KG1 (cell line): Measurements from ENCODE around the gene LVRN.

Source experiments
- DNase-seq: peaks from one replicate; lab custom pipeline; 2025; lab: John Stamatoyannopoulos, UW

The LVRN gene

DNA sequence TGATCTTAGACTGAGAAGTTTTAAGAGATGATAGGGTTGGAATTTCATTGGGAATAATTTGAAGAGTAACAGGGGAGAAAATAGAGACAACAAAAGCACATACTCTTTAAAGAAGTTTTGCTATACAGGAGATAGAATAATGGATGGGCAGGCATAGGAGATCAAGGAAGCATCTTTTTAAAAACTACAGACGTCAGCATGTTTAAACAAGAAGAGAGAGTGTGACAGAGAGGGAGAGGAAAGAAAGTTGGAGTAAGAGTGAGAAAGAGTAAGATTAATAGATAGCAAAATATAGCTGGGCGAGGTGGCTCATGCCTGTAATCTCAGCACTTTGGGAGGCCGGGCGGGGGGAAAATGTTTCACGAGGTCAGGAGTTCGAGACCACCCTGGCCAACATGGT, 5.3 kb upstream of the LVRN start:
- no peak for DNase-seq

DNA sequence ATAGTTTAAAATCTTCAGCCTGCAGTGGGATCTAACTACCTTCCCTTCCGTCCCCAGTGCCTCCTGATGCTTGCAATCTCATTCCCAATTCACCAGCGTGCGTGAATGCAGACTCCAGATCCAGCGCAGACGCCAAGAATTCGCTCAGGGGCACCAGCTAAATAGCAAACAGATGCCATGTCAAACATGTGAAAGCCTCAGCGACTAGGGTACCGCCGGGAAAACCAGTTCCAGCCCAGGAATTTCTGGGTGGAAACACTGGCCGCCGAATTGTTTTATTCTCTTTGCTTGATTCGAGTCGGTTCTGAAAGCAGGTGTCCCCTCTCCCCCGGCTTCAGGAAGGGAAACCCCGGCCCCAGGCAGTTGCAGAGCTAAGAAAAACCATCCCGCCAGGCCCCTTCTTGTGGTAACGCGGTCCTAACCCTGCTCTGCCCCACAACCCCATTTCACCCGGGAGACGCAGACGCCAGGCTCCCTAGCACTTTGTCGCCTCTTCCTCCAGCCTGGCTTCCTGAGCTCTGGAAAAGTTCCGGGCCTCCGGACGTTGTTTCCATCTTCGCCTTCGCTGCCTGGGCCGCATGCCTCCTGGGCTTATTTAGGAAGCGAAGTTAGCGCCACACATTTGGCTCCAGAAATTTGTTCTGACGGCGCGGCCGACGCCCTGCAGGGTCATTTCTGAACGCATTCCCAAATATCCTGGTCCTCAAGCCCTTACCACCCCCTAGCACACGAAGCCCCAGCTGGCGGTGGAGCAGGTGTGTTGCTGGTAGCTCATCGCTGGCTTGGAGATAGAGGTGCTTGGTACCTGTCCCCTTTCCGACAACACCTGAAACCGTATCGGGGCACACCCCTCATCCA, 665 bp upstream of the LVRN start:
- no peak for DNase-seq

DNA sequence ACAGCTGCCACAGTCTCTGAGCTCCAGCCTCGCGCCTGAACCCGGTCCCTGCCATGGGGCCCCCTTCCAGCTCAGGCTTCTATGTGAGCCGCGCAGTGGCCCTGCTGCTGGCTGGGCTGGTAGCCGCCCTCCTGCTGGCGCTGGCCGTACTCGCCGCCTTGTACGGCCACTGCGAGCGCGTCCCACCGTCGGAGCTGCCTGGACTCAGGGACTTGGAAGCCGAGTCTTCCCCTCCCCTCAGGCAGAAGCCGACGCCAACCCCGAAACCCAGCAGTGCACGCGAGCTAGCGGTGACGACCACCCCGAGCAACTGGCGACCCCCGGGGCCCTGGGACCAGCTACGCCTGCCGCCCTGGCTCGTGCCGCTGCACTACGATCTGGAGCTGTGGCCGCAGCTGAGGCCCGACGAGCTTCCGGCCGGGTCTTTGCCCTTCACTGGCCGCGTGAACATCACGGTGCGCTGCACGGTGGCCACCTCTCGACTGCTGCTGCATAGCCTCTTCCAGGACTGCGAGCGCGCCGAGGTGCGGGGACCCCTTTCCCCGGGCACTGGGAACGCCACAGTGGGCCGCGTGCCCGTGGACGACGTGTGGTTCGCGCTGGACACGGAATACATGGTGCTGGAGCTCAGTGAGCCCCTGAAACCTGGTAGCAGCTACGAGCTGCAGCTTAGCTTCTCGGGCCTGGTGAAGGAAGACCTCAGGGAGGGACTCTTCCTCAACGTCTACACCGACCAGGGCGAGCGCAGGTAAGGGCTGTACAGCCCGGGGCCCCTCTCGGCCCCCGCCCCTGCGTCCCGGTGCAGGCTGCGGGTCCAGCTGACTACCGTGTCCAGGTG, 509 bp downstream of the LVRN start:
- no peak for DNase-seq

DNA sequence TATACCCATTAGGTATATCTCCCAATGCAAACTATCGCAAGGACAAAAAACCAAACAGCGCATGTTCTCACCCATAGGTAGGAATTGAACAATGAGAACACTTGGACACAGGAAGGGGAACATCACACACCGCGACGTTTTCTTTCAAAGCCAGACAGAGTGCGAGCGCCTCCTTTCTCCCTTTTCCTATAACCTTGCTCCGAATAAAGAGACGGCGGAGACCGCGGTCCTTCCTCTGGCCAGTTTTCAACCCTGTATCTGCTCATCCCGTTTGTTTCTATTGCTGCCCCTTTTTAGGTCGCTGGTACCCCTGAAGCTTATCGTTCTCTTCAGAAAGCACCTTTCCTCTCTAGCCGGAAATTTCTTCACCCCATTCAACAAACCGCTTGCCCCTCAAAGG, 1.3 kb downstream of the LVRN start:
- DNase-seq, result no peak

DNA sequence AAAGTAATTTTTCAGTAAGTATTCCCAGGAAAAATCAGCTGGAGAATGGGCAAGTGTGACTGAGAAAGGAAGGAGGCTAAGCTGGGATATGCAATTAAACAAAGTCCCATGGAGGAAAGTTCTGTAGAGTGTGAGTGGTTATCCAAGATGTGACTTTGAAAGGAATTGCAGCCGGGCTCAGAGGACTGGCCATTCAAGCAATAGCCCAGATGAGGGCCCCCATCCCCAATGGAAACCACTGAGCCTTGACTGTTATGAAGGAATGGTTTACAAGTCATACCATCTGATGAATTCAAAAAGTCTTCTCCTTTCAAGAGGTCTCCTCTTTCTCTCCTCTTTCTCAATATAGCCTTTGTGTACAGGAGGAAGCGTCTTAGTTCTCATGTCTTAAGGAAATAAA, 6.5 kb downstream of the LVRN start:
- DNase-seq, result no peak

DNA sequence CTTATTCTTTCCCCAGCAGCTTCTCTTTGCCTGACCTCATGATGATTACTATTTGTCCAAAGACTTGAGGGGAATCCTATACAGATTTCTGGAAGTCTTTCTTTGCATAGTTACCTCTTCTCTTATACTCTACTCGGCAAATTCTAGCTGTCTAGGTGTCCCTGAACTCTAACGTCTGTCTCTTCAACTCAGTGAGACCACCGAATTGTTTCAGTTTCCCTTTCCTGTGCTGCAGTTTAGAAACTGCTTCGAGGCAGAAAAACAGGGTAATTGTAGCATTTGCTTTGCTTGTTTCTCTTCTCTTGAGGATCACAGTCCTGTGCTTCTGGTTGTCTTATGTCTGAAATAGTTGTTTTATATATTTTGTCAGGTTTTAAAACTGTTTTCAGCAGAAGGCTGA, 14.8 kb downstream of the LVRN start:
- no peak for DNase-seq

DNA sequence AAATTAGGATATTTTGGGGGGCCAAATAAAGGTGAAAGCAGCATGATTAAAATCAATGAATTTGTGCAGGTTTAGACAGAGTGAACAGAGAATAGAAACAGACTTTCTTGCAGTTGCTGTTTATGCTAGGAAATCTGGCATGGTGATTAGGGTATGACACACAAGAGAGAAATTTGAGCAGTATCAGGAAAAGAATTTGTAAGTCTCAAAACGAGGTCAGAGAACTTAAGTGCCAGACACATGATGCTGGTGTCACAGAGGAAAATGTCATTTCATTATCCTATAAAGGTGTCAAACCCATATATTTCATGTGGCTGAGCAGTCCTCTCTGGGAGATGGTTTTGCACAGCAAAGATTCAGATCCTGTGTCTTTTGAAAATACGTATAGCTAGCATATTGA, 15.7 kb downstream of the LVRN start:
- no peak for DNase-seq

DNA sequence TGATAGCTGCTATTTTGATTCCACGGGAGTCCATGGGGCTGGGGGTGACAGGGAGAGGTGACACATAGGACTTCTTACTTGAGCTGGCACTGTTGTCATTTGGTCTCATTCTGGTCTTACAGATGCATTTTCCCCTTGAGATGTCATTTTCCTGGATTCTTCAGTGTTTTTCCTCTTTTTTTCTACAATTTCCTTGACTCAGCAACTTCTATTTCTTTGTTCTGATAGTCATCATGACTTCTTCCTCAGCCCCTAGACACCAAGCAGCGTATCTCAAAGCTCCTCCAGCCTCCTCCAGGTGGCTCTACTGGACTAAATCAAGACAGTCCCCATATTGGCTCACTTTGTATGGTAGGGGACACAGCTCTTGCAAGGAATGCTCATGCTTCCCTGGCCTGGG, 16.5 kb downstream of the LVRN start:
- no peak for DNase-seq

DNA sequence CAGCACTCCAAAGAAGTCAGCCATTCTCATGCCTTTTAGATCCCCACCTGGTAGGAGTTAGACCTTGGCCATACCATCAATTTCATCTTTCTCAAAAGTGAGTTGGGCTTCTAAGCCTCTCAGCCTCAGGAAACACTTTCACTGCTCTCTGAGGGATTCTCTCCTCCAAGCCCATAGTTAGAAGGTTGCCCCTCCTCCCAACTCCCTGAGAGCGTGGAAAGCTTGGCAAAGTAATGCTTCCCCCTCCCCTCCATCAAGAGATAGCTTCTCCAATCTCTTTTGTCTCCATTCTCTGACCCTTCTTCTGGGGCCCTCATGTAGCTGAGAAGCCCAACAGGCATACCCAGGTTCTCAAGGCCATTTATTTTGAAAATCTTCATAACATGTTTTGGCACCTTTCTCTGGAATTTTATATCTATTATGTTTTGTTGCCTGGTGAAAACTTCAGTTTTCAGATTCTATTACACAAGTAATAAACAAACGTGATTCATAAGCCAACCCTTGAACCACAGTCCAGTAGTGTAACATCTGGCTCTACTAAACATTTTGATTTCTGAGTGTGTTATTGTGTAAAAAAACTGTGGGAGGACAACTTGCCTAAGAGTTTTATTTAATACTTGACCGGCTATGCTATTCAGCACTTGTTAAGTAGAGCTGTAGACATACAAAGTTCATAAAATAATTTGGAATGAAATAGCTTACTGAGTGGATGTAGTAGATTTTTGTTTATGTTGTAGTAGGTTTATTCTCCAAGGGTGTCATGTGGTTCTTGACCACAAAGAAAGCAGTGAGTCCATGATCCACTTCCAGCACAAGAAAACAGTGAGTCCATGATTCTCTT, 17.1 kb downstream of the LVRN start:
- DNase-seq, result no peak

DNA sequence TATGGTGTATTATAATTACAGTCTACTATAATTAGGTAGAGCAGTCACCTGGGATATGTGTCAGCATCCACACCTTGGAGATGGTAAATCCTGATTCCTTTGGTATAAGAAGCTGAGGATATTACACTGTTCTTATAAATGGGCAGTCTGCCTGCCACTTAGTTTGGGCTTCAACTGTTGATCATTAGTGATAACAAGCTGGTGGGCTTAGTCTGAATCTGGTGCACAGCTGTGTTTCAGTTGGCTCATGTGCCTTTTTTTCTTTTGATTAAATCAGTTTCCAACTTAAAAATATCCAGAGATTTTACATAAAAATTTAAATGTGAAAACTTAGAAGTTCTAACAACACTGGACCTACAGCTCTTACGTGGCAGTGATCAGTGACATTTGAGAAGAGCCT, 21.2 kb downstream of the LVRN start:
- no peak for DNase-seq

DNA sequence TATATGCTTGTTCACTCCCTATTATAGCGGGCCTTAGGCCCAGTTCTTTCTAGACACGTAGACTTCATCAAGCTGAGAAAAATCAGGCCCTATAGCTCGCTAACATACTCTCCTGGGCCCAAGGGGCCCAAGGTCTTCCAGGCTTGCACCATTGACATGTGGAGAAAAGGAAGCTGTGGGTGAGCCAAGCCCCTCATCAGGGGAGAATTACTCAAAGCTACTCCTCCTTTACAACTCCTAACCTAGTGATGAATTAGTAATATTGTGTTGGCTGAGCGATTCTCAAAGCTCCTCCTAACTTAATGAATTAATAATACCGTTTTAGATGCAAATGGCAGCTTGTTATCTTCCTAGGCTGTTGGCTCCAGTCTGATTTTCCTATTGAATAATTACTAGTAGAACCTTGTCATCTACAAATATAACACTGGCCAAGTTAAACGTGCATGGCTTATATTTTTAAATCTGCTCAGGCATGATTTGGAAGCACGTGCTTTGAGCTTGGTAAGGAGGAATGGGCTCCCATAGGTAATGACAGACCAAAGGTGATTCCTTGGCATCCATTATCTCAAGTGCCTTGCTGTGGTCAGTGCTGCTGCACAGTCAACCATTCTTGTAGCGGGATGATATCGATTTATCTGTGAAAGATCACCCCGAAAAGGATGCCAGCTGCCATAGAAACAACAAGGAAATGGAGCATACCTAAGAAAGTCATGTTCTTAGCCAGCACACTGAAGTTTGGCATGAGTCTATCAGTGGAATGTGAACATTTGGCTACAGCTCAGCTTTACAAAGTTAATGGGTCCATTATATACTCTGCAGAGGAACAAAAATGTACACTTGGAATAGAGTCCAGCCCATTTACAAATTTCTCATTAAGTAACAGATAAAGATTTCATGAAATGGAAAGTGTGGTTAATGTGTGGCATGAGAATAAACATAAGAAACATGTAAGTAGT, 23.8 kb downstream of the LVRN start:
- no peak for DNase-seq

DNA sequence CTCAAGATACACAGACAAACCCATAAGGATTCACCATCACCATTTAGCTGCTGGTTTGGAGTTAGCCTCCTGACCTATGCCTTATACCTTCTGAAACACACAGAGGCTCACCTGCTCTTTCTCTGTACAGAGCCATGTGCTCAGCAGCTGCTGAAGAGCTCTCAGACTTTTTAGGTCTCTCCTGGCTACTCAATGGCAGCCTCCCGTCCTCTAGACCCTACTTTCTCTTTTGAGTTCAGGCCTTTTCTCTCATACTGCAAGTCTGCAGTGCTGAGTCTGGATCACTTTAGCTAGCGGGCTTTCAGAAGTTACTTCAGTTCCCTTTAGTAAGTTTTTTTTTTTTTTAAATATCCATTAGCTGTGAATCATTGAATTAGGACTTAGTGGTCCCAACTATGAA, 25.7 kb downstream of the LVRN start:
- DNase-seq, result no peak

DNA sequence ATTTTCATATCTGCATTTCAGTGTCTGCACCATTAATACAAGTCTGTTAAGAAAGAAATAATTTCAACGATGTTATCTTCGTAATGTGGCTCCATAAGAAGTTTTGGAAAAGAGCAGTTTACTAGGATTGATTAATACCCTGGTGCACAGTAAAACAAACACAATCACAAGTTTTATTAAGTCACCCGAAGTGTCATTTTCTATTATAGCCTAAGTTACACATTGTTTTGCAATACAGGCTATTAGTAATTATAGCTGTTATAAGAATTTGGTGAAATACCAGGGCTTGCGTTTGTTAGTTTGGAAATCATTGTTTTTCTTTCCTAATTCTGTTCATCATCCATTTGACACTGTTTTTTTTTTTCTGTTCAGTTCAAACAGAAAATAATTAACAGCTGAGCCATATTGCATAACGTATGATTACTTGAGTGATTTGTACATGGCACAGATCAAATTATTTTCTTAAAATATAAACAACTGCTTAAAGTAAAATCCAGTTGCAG, 30.6 kb downstream of the LVRN start:
- no peak for DNase-seq

DNA sequence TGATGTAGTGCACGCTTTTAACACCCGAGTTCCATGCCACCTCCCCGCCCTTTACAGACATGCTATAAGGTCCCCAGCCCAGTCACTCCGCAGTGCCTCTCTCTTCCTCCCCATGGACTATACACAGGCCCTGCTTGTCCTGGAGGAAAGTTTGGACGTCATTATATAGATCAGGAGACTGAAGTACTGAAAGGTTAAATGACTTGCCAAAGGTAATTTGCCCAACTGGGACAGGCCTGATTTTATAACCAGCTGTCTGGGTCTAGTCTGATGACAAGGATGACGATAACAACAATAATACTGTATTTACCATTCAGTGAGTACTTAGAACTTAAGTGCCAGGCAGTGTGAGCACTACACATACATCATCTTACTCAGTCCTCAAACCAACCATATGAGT, 33.1 kb downstream of the LVRN start:
- no peak for DNase-seq

DNA sequence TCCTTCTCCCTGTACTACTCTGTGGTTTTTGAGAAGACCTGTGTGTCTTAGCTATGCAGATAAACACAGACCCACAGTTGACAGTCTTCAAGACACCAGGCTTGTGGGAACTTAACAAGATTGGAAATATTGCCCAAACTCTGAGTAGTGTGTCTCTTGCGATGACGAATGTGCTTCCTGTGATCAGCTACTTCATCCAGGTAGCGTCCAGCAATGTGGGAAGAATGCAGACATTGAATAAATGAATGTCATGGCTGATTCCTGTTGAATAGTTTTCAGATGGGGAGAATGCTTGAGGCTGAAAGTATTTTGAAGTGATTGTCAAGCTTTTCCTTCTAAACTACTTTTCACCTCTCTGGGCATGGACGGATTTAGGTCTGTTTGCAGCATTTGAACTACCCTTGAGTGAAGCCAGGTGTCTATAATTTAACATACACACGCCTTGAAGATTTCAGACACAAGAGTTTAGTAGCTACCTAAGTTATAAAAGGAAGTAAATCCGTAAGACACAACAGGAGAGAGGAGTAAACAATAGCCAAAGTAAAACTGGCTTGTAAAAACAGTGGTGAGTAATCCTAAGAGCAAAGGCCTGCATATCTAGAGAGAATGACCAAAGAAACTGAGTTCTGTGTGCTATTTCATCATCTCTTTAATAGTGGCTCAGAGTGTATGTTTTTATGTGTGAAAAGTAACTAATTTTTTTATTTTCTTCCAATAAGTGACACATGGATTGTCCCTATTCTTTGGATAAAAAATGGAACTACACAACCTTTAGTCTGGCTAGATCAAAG, 40.0 kb downstream of the LVRN start:
- no peak for DNase-seq

DNA sequence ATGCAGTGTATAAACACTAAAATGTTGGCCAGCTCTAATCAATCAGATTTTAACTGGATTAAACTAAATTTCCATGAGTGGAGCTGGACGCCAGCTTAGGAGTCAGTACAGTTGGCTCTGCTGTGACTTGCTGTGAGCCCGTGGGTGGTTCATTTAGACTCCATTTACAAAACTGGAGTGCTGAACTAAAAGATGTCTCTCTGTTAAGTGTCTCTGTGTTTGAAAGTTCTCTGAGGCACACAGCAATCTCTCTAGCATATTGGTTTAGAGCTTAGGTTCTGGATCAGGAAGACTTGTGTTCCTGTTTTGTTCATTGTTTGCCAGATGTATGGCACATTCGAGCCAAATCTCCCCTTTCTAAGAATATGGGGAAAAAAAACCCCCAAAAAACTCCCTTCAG, 42.0 kb downstream of the LVRN start:
- DNase-seq, result no peak

DNA sequence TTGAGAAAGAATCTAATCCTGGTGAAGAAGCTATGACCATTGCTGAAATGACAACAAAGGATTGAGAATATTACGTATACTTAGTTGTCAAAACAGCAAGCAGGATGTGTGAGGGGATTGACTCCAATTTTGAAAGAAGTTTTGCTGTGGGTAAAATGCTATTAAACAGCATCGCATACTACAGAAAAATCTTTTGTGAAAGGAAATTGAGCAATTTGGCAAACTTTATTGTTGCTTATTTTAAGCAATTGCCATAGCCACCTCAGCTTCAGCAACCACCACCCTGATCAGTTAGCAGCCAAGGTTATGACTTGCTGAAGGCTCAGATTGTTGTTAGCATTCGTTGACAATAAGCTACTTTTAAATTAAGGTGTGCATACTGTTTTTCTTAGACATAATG, 47.5 kb downstream of the LVRN start:
- no peak for DNase-seq

DNA sequence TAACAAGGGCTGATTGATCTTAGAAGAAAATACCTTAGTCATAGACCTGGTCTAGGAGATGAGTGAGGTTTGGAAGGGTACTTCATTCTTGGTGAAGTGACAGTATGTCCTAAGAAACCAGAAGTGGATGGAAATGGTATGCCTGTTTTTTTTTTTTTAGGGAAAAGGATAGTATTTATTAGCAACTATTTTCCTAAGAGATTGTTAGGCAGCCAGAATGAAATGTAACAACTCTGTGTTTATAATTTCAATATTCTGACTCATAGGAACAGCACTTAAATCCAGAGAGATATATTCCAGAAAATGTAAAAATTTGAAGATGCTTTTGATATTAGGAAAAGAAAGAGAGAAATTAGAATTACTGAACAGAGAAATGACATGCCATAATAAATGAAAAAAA, 48.8 kb downstream of the LVRN start:
- DNase-seq, result no peak

DNA sequence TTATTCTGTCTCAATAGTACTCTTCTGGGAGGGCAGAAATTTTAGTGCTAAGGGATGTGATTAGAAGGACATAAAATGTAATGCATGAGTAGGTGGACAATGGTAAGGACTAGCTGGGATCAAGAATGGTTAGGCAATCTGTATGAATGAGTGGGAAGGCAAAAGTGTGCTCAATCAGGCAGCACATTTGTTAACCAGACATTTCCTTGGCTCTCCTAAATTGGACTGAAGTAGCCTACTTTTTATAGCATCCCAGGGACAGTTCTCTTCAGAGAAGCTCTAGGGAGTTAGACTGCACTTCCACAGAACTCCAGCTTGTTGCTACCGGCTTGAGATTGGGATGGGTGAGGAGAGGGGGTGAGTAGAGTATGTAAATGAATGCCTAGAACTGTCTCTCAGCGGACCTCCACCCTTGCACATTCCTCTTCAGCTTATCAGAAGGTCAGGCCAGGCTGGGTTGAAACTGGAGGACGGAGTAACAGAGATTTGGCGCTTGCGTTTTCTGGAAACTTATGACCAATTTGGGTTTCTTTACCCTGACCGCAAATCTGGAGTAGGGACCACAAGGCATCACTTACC, 51.0 kb downstream of the LVRN start:
- DNase-seq, result no peak

DNA sequence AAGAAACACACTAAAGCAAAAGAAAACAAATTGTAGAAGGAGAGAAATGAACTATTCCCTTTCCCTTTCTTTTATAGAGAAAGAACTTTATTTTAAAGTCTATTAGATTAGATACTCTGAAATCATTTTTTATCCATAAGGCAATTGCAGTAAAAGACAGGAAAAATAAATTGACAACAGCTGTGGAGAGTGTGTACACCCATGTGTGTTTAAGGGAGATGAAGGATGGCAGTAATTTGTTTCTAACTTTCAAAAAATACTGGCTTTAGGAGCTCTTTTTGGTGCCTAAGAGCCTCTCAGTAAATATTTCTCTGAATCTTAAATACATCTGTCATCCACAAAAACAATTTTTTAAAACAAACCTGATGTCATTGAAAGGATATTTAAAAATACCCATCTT, 51.7 kb downstream of the LVRN start:
- DNase-seq, result no peak
